ENCODE data around the gene EP400.
A peak's percentile ranks its signal among the peaks of the same experiment; 100 is the strongest.

EP400 gene, protein sequence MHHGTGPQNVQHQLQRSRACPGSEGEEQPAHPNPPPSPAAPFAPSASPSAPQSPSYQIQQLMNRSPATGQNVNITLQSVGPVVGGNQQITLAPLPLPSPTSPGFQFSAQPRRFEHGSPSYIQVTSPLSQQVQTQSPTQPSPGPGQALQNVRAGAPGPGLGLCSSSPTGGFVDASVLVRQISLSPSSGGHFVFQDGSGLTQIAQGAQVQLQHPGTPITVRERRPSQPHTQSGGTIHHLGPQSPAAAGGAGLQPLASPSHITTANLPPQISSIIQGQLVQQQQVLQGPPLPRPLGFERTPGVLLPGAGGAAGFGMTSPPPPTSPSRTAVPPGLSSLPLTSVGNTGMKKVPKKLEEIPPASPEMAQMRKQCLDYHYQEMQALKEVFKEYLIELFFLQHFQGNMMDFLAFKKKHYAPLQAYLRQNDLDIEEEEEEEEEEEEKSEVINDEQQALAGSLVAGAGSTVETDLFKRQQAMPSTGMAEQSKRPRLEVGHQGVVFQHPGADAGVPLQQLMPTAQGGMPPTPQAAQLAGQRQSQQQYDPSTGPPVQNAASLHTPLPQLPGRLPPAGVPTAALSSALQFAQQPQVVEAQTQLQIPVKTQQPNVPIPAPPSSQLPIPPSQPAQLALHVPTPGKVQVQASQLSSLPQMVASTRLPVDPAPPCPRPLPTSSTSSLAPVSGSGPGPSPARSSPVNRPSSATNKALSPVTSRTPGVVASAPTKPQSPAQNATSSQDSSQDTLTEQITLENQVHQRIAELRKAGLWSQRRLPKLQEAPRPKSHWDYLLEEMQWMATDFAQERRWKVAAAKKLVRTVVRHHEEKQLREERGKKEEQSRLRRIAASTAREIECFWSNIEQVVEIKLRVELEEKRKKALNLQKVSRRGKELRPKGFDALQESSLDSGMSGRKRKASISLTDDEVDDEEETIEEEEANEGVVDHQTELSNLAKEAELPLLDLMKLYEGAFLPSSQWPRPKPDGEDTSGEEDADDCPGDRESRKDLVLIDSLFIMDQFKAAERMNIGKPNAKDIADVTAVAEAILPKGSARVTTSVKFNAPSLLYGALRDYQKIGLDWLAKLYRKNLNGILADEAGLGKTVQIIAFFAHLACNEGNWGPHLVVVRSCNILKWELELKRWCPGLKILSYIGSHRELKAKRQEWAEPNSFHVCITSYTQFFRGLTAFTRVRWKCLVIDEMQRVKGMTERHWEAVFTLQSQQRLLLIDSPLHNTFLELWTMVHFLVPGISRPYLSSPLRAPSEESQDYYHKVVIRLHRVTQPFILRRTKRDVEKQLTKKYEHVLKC (N-terminal part only)

DNA sequence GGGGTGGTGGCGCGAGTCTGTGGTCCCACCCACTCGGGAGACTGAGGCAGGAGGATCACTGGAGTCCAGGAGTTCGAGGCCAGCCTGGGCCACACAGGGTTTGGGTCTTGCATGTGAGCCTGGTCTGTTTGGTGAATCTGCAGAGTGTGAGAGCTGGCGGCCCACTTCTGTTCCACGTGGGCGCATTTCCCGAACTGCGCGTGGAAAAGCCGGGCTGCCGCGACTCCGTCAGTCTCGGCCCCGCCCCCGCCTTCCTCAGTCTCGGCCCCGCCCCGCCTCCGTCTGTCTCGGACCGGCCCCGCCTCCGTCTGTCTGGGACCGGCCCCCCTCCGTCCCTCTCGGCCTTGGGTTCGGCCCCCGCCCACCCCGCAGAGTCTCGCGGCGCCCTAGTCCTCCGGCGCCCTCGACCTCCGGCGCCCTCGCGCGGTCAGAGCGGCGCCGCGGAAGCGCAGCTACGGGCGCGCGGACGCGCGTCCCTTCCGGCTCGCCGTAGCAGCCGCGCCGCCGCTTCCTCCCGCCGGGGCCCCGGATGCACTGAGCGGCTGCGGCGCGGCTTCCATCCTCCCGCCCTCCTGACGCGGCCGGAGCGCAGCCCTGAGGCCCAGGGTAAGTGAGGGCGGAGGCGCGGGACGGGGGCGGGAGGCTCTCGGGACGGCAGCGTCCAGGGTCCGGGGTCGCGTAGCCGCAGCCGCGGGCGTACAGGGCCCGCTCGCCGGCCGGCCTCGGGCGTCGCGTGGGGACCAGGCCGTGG, at the start of gene EP400:
Gene EP400, plus strand, starts transcription at position 512 of the 751 bp plus-strand sequence. CDS start 10,678 bp downstream, outside the sequence.
- DNase-seq = peak; percentile 97

DNA sequence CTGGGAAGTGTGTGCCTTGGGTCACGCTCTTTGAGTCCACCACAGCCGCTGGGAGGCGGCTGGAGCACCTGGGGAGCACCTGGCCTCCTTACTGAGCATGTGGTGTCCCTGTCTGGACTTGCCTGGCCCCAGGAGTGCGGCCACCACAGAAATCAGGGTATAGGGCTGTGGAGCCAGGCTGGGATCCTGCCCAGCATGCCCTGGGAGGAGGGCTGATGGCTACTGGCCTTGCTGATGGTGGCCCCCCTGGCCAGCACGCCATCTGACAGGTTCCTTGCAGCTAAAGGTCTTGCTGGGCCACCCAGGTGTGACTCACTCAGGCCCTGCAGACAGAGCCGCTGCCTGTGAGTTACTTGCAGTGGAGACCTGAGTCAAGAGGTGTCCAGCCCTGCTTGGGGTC, 49.3 kb upstream of the EP400 start:
- no peak for DNase-seq

DNA sequence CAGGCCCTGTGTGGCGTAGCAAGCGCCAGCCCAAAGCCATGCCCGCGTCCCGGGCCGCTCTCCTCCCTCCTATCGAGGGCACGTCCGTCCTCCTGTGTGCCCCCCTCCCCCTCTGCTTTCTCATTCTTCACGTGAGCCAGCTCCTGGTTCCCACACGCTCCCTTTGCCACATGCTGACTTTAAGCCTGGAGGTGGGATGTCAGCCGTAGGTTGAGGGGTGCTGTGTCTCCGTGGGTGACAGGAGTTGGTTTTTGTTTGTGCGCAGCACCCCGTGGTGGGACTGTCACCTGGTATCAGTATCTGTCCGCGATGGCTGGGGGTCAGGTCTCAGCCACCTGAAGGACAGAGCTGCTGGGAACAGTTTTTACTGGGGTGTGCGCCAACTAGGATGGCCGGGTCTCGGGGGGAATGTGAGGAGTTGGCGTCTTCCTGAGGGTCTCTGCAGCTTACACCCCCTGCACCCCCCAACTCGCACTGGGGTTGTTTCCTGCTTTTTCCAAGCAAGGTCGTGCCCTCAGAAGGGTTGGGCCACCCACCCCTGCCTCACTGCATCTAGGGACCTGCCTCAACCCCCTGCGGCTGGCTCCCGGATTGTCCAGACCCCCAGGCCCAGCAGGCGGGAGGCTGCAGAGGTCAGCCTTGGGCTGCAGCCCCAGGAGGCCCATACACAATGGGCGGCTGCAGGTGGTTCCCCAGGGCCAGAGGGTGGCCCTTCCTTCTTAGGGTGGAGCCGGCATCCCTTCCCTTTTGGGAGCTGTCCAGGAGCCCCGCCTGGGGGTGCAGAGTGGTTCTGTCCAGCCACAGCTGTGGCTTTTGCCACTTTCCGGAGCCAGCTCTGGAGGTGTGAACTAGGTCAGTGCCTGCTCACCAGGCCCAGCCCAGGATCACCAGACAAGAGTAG, 48.1 kb upstream of the EP400 start:
- no peak for DNase-seq

DNA sequence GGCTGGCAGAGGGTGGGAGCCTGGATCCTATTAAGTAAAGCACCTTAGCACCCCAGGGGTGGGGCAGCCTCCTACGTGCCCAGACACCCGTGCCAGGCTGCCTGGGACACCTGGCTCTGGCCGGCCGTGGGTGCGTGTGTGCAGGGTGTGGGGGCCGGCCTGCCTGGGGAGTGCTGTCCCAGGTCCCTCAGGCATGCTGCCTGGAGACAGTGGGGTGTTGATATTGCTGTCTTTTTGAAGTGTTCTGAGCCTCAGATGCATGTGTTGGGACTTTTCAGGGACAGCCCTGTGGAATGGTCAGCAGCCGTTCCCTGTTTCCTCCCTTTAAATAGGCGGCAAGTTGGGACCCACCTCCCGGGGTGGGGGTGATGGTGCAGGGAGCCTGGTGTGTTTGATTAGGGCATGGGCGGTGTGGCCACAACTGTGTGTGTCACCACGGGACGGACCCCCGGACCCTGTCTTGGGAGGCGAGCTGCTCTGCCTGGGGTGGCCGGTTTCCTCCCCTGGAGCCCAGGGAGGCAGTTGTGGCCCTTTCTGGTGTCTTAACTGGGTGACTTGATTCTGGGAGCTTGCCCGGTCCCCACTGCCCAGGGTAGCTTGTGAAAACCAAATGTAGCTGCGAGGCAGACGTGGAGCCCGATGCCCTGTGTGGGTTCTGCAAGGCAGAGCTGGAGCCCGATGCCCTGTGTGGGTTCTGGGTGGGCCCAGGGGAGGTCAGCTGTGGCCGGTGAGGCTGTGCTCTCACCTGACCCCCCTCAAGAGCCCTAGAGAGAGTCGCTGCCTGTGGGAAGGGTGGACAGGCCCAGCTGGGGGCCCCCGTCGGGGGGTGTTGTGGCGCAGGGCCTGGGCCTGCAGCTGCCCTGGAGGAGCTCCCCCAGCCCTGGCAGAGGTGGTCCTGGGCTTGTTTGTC, 47.2 kb upstream of the EP400 start:
- DNase-seq = no peak

DNA sequence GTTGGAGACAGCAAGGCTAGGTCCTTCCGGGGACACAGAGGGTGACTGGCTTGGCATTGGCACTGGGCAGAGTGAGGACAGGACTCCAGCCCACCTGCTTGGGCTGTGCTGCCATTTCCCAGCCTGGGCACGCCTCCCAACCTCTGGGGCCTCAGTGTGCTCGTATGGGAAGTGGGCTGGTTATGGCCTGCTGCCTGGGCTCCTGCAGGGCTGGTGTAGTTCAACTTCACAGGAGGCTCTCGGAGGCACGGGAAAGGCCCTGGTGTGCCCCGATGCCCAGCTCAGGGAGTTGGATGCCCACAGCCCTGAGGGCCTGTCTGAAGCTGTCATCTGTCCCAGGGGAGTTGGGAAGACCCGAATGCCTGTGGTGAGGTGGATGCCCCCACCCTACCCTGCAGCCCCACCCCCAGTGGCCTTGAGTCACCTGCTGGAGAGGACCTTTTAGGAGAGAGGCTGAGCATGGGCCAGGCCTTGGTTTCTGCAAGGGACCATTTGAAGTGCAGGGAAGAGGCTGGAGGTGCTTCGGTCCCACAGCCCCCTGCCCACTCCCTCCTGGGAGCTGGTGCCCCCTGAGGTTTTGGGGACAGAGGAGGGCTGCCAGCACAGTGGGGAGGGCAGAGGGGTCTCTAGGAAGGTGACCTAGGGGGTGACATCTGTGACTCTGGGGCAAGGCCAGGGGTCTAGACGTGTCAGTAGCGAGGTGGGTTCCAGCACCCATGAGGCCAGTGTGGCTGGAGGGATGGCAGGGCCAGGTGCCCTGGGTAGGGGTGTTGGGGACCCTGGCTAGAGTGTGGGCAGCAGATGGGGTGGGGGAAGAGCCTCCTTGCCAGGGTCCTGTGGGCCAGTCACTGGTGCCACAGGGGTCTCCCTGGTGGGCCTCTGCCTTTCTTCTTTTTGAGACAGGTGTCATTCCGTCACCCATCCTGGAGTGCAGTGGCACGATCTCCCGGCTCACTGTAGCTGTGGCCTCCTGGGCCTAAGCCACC, 46.2 kb upstream of the EP400 start:
- no peak for DNase-seq

DNA sequence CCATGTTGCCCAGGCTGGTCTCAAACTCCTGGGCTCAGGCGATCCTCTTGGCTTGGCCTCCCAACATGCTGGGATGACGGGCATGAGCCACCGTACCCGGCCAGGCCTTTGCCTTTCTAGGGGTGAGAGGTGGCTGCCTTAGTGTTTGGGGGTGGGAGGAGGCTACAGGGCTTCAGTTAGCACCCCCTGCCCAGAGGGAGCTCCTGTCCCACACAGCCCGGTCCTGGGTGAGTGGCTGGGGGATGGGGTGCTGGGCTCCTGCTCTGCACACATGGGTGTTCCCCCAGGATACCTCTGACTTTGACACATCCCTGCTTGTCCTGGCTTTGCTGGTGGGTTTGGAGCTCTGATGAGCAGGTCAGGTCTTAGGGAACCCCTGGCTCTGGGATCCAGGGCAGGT, 45.4 kb upstream of the EP400 start:
- DNase-seq = no peak

DNA sequence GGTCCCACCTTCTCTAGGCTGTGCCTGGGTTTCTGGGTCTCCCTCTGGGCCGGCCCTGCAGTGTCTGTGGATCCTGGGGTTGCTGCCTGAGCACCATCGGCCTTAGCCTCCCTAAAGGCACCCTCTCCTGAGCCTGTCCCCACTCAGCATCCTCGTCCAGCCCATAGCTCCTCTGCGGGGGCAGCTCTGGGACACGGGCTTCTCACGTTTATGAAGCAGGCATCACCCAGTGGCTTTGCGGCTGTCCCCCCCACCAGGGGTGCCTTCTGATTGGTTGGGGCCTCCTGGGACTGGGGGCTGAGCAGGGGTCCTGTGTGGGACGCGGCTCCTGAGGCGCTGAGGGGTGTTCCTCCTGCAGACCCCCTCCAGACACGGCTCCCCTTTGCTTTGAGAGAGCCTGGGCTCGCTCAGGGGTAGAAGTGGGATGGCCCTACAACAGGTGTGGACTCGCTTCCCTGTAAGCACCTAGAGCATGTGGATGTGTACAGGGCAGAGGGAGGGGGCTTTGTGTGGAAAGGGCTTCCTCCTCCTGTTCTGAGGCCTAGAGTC, 44.6 kb upstream of the EP400 start:
- DNase-seq = no peak

DNA sequence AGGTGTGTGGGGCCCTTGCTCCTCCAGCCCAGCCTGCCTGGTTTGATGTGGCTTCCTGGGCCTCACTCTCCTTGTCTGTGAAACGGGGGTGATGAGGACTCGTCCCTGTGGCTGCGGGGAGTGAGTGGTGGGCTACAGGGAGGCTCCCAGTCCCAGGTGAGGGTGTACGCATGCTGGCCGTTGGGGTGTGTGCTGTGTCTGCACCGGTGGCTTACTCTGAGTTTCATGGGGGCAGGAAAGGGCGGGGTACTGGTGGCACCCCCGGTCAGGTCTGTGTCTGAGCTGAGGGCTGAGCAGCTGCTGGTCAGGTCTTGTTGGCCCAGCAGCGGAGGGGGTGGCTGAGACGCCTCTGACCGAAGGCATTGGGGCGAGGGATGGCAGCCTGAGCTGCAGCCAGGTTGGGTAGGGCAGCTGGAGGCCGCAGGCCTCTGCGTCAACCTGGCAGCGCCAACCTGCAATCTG, 44.1 kb upstream of the EP400 start:
- no peak for DNase-seq

DNA sequence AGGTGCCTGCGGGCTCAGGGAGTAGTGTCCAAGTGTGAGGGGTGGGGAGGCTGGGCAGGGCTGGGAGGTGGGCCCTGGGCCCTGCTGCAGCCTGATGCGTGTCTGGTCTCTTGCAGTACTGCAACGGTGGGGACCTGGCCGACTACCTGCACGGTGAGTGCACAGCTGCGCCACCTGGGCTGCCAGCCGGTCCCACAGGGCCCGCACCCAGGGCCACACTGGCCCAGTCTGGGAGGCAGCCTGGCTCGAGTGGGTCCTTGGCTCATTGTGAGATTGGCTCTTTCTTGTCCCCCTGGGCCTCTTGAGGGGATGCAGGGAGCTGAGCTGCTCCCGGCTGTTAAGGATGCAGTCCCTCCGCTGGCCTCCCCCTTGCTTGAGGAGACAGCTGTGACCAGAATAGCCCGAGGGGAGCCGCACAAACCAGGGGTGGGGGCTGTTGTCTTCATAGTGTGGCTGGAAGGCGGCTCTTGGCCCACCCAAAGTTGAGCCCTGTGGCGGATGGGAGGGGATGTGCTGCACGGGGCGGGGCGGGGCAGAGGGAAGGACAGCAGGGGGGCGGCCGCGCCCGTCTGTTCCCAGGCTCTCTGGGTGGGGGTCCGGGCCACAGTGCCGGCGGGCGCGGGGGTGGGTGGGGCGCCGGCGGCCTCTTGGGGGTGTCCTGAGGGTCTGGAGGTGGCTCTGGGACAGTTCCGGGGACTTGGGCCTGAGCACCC, 42.2 kb upstream of the EP400 start:
- no peak for DNase-seq

DNA sequence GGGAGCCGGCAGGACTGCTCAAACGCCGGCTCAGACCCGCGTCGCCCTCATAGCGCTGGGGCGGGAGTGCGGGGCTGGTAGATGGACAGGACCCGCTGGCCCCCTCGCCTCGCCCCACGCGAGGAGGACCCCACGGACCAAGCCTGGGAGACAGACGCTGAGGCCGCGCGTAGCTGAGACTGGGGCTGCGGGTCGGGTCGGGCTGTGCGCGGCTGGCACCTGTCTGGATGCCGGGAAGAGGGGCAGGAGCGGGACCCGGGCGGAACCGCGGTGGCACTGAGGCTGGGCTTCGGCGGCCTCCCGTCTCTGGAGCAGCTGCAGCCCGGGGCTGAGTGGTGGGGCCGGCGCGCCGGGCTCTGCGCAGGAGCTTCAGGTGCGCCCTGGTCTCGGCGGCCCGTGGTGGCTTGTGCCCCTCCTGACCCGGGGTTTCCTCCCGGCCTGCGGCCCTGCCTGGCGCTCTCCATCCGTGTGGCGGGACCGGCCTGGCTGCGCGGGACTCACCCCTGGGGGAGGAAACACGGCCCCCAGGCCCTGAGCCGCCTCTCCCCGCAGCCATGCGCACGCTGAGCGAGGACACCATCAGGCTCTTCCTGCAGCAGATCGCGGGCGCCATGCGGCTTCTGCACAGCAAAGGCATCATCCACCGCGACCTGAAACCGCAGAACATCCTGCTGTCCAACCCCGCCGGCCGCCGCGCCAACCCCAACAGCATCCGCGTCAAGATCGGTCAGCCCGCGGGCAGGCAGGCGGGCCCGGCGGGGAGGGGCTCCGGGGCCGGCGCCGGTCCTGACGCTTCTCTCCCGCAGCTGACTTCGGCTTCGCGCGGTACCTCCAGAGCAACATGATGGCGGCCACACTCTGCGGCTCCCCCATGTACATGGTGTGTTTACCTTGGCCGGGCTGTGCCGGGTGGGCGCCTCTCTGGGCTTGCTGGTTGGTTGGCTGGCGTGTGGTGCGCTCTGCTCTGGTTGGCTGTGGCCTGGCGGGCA, 41.4 kb upstream of the EP400 start:
- DNase-seq = no peak

DNA sequence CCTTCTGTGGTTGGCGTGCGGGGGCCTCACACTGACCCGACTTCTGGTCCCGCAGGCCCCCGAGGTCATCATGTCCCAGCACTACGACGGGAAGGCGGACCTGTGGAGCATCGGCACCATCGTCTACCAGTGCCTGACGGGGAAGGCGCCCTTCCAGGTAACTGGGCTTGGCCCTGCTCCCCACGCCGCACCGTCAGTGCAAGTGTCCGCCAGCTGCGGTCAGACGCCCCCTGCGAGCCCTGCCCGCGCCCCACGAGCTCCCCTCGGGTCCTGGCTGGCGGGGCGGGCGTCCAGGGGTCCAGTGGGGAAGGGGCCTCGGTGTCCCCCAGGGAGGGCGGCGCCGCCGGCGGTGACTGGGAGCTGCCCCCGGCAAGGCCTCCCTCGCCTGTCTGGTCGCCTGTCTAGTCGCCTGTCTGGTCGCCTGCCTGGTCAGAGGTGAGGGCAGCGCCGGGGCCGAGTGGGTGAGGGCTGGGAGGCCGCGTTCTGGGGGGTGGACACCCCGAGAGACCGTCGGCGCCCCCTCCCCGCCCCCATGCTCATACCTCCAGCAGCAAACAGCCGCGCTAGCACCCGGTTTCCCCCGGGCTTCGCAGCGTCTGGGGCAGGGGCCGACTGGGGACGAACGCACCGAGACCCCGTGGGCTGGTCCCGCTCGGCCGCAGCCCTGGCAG, 40.5 kb upstream of the EP400 start:
- no peak for DNase-seq

DNA sequence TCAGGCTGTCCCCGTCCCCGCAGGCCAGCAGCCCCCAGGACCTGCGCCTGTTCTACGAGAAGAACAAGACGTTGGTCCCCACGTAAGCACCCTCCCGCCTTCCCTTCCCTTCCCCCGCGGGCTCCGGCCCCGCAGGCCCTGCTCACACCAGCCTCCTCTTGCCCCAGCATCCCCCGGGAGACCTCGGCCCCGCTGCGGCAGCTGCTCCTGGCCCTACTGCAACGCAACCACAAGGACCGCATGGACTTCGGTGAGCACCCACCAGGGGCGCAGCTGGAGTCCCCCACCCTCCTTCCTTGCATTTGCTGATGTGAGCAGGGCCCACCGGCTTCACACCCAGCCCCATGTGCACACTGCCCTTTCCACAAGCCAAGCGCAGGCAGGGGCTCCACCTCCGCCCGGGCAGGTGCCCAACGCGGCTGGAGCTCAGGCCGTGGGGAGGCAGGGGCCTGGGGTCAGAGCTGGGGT, 40.0 kb upstream of the EP400 start:
- DNase-seq = no peak

DNA sequence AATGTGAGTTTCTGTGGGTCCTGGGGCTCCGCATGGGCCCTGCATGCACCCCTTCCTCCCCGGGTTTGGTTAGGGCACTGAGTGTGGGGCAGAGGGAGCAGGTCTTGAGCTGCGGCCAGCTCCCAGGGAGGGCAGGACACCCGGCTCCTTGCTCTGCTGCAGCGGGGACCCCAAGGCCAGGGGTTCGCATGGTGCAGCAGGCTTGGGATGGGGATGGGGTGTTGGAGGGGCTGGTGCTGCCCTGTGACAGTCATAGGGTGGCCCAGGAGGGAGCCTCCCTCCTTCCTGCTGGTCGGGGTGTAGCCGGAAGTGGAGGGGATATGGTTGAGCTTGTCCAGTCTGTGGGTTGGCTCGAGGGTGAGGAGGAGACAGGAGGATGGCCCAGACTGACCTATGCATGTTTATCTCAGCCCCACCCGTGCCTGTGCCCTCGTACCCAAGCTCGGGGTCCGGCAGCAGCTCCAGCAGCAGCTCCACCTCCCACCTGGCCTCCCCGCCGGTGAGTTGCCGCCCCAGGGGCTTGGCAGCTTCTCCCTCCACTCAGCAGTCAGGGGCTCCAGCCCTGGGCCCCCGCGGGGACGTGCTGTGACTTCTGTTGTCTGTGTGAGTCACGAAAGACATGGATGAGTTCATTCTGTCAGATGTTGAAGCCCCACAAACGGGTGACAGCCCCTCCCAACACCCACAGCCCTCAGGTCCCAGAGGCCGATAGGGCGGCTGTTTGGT, 39.3 kb upstream of the EP400 start:
- DNase-seq = no peak

DNA sequence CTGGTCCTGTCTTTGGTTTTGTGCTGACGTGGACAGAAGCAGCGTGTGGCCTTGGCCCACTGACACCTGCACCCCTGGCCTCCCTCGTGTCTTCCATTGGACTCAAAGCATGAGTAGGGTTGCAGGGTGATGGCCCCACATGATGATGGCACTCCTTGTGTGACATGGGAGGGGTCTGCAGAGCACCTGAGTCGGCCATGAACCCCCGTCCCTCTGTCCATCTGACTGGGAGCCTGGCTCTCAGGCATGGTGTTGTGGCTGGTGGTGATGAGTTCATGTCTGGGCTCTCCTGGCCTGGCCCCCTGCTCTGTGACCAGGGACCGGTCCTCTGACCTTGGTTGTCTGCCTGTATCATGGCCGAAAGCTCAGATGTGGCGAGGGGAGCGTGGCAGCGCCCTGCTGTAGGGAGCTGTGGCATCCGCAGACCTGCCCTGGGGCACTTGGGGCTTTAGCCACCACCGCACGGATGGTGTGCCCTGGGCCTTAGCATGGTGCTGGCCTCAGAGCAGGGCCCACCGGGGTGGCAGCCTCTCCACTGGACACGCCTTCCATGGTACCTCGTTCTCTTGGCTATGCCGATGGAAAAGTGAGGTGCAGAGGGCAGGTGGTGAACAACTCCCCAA, 38.6 kb upstream of the EP400 start:
- DNase-seq = no peak

Data from stimulated activated CD4-positive, alpha-beta T cell treated with anti-CD3 and anti-CD28 coated beads, Interleukin-12 subunit alpha, Interleukin-12 subunit beta, amount 100 ng/mL, for 4 hours (primary cell).